Neural progenitor cell (in vitro differentiated cells): Measurements from ENCODE around the gene PHLPP1. TPM values are rescaled to one million over a fixed set of nuclear protein-coding genes. Genes with fewer than 3 reads are reported as not detected.

Experiments used
- DNase-seq: peaks from one replicate; pipeline ENCODE4 v3.0.0-alpha.2; 2016; ENCODE audit warnings: low spot score
- H2AFZ ChIP-seq: fragments of 200-600 bp; sonication (generic); replicated peaks from 2 replicates; pipeline ENCODE4 v1.6.1; 2016; ENCODE audit warnings: antibody characterized with exemption
- H3F3A ChIP-seq: fragments of 200-600 bp; sonication (generic); 2 replicates; pipeline ENCODE4 v1.6.1; 2016; ENCODE audit warnings: antibody characterized with exemption, low read depth
- H3K27ac ChIP-seq: fragments of 200-600 bp; sonication (generic); 2 replicates; pipeline ENCODE4 v1.5.1; 2016; ENCODE audit warnings: mild to moderate bottlenecking
- H3K27me3 ChIP-seq: fragments of 200-600 bp; sonication (generic); 2 replicates; pipeline ENCODE4 v1.6.1; 2016; ENCODE audit warnings: mild to moderate bottlenecking, moderate library complexity
- H3K36me3 ChIP-seq: fragments of 200-600 bp; sonication (generic); 2 replicates; pipeline ENCODE4 v1.5.1; 2016
- H3K4me1 ChIP-seq: fragments of 200-600 bp; sonication (generic); 2 replicates; pipeline ENCODE4 v1.6.1; 2016; ENCODE audit warnings: mixed run types
- H3K4me2 ChIP-seq: fragments of 200-600 bp; sonication (generic); 2 replicates; pipeline ENCODE4 v1.6.1; 2016
- H3K4me3 ChIP-seq: fragments of 200-600 bp; sonication (generic); 2 replicates; pipeline ENCODE4 v1.5.1; 2016
- H3K79me2 ChIP-seq: fragments of 200-600 bp; sonication (generic); 2 replicates; pipeline ENCODE4 v1.6.1; 2016; ENCODE audit warnings: low read depth
- H3K9ac ChIP-seq: fragments of 200-600 bp; sonication (generic); 2 replicates; pipeline ENCODE4 v1.6.1; 2016
- H3K9me3 ChIP-seq: fragments of 200-600 bp; sonication (generic); 2 replicates; pipeline ENCODE4 v1.5.1; 2016; ENCODE audit warnings: low read depth
- H4K20me1 ChIP-seq: fragments of 200-600 bp; sonication (generic); 2 replicates; pipeline ENCODE4 v1.6.1; 2016; ENCODE audit warnings: low read depth
- H3K27ac Mint-ChIP-seq: 3 replicates; pipeline ENCODE4 v1.8.0; 2021; ENCODE audit warnings: mixed read lengths
- H3K27me3 Mint-ChIP-seq: 2 replicates; pipeline ENCODE4 v1.8.0; 2022; ENCODE audit warnings: low read depth, mild to moderate bottlenecking, inconsistent platforms, moderate library complexity, mixed read lengths; ENCODE audit not compliant: insufficient read depth
- H3K36me3 Mint-ChIP-seq: 3 replicates; pipeline ENCODE4 v1.8.0; 2021; ENCODE audit warnings: mixed read lengths
- H3K4me1 Mint-ChIP-seq: 3 replicates; pipeline ENCODE4 v1.8.0; 2021; ENCODE audit warnings: mixed read lengths
- H3K4me3 Mint-ChIP-seq: 3 replicates; pipeline ENCODE4 v1.8.0; 2021; ENCODE audit warnings: mild to moderate bottlenecking, moderate library complexity, mixed read lengths
- H3K9me3 Mint-ChIP-seq: 3 replicates; pipeline ENCODE4 v1.8.0; 2020; ENCODE audit warnings: mixed read lengths
- CTCF ChIP-seq: fragments of 200-600 bp; sonication (generic); IDR thresholded peaks from 2 replicates; pipeline ENCODE4 v1.5.1; 2017; ENCODE audit warnings: antibody characterized with exemption, mild to moderate bottlenecking
- EZH2 ChIP-seq: fragments of 200-600 bp; sonication (generic); IDR thresholded peaks from 2 replicates; pipeline ENCODE4 v1.6.1; 2017; ENCODE audit warnings: antibody characterized with exemption, mild to moderate bottlenecking, moderate library complexity
- EZH2phosphoT487 ChIP-seq: fragments of 200-600 bp; sonication (generic); IDR thresholded peaks from 2 replicates; pipeline ENCODE4 v1.6.1; 2017; ENCODE audit warnings: antibody characterized with exemption
- total RNA-seq: library from RNA; depleted of rRNA; stranded (reverse); fragments of >200 nt; gene quantifications from 2 replicates; pipeline ENCODE4 v1.2.3, GENCODE V29; 2015; ENCODE audit warnings: low replicate concordance

Gene PHLPP1
- total RNA-seq, 1 donor from 2014 or later, result 20.8 TPM

- H3K4me3 ChIP-seq, result no peak overlapping the region
- H3K27ac Mint-ChIP-seq, result no peak overlapping the region
- no peak overlapping the region for H3K4me2 ChIP-seq
- no peaks in the 10 kb centered on the region for H3K9me3 Mint-ChIP-seq
- no peaks in the 10 kb centered on the region for H3K4me1 ChIP-seq
- no peaks in the 10 kb centered on the region for H3K27me3 ChIP-seq
- no peaks in the 10 kb centered on the region for H3K4me1 Mint-ChIP-seq
- H3K36me3 Mint-ChIP-seq, result peaks cover 16% of the 10 kb centered on the region
- no peak for DNase-seq
- peaks cover 5% of the 10 kb centered on the region for H3K27me3 Mint-ChIP-seq
- TF ChIP-seq EZH2phosphoT487 (no peak), CTCF (no peak), EZH2 (no peak)
- no peak overlapping the region for H3K27ac ChIP-seq
- H3K9me3 ChIP-seq, result no peaks in the 10 kb centered on the region
- H3K79me2 ChIP-seq, result no peaks in the 10 kb centered on the region
- no peaks in the 10 kb centered on the region for H3F3A ChIP-seq
- no peaks in the 10 kb centered on the region for H3K36me3 ChIP-seq
- H3K9ac ChIP-seq, result no peak overlapping the region
- no peak overlapping the region for H2AFZ ChIP-seq
- H3K4me3 Mint-ChIP-seq, result no peak overlapping the region
- no peaks in the 10 kb centered on the region for H4K20me1 ChIP-seq
Measured at GRCh38 chr18:62938006-62938405, 222.7 kb downstream of the PHLPP1 start.

- Histone ChIP-seq H3K9me3 (no peaks in the 10 kb centered on the region), H3F3A (no peaks in the 10 kb centered on the region), H3K36me3 (no peaks in the 10 kb centered on the region), H3K79me2 (no peaks in the 10 kb centered on the region), H4K20me1 (no peaks in the 10 kb centered on the region), H3K27ac (no peak overlapping the region), H3K4me2 (no peak overlapping the region), H2AFZ (no peak overlapping the region), H3K9ac (no peak overlapping the region), H3K27me3 (no peaks in the 10 kb centered on the region), H3K4me1 (no peaks in the 10 kb centered on the region), H3K4me3 (no peak overlapping the region)
- Mint-ChIP-seq H3K36me3 (peaks cover 20% of the 10 kb centered on the region), H3K27ac (no peak overlapping the region), H3K9me3 (no peaks in the 10 kb centered on the region), H3K4me1 (no peaks in the 10 kb centered on the region), H3K4me3 (no peak overlapping the region), H3K27me3 (peaks cover 5% of the 10 kb centered on the region)
- TF ChIP-seq CTCF (no peak), EZH2 (no peak), EZH2phosphoT487 (no peak)
- no peak for DNase-seq
Measured at GRCh38 chr18:62938487-62938886, 223.1 kb downstream of the PHLPP1 start.

- no peak overlapping the region for H3K4me3 Mint-ChIP-seq
- peaks cover 19% of the 10 kb centered on the region for H3K36me3 Mint-ChIP-seq
- no peaks in the 10 kb centered on the region for H3K4me1 Mint-ChIP-seq
- H3K27ac Mint-ChIP-seq, result no peak overlapping the region
- H3K9ac ChIP-seq, result no peak overlapping the region
- no peak for DNase-seq
- H3F3A ChIP-seq, result no peaks in the 10 kb centered on the region
- H3K27ac ChIP-seq, result no peak overlapping the region
- H3K9me3 ChIP-seq, result no peaks in the 10 kb centered on the region
- no peaks in the 10 kb centered on the region for H3K27me3 ChIP-seq
- H2AFZ ChIP-seq, result no peak overlapping the region
- H4K20me1 ChIP-seq, result no peaks in the 10 kb centered on the region
- H3K36me3 ChIP-seq, result no peaks in the 10 kb centered on the region
- H3K4me3 ChIP-seq, result no peak overlapping the region
- no peaks in the 10 kb centered on the region for H3K4me1 ChIP-seq
- H3K9me3 Mint-ChIP-seq, result no peaks in the 10 kb centered on the region
- H3K4me2 ChIP-seq, result no peak overlapping the region
- TF ChIP-seq CTCF (no peak), EZH2phosphoT487 (no peak), EZH2 (no peak)
- no peaks in the 10 kb centered on the region for H3K79me2 ChIP-seq
- H3K27me3 Mint-ChIP-seq, result peaks cover 5% of the 10 kb centered on the region
Measured at GRCh38 chr18:62939433-62939832, 224.1 kb downstream of the PHLPP1 start.

GRCh38 chr18:62939926-62940325, 224.6 kb downstream of the PHLPP1 start:
- Mint-ChIP-seq H3K4me1 (no peaks in the 10 kb centered on the region), H3K36me3 (peaks cover 20% of the 10 kb centered on the region), H3K27ac (no peak overlapping the region), H3K27me3 (peaks cover 5% of the 10 kb centered on the region), H3K9me3 (no peaks in the 10 kb centered on the region), H3K4me3 (no peak overlapping the region)
- Histone ChIP-seq H3K27me3 (no peaks in the 10 kb centered on the region), H3K27ac (no peak overlapping the region), H3K4me3 (no peak overlapping the region), H2AFZ (no peak overlapping the region), H3K9ac (no peak overlapping the region), H3K79me2 (no peaks in the 10 kb centered on the region), H3K4me2 (no peak overlapping the region), H3K4me1 (no peaks in the 10 kb centered on the region), H4K20me1 (no peaks in the 10 kb centered on the region), H3K9me3 (no peaks in the 10 kb centered on the region), H3F3A (no peaks in the 10 kb centered on the region), H3K36me3 (no peaks in the 10 kb centered on the region)
- TF ChIP-seq EZH2phosphoT487, result no peak
- TF ChIP-seq CTCF, result no peak
- TF ChIP-seq EZH2, result no peak
- no peak for DNase-seq
